Kidney (tissue), 14 donors: ENCODE data around the gene MRC2. TPM values are rescaled to one million over a fixed set of nuclear protein-coding genes. Genes with fewer than 3 reads are reported as not detected.

Source experiments
- DNase-seq, 5 donors: peaks; one replicate each; pipeline ENCODE4 v3.0.0-alpha.2; 2013 to 2020
- FAIRE-seq: peaks from 2 replicates; lab custom pipeline; 2012; peaks lifted over from hg19 to GRCh38; lab: Jason Lieb, UNC
- H3K27ac ChIP-seq, 2 donors: one replicate each; pipeline ENCODE4 v1.7.0; 2013; ENCODE audit warnings: low read depth in 2 of 2, low read length in 2 of 2, inconsistent platforms in 1 of 2
- H3K27me3 ChIP-seq: one replicate; pipeline ENCODE4 v1.7.1; 2013; ENCODE audit warnings: low read length, inconsistent platforms; ENCODE audit not compliant: control insufficient read depth, insufficient read depth
- H3K36me3 ChIP-seq, 3 donors: one replicate each; pipeline versions ENCODE4 v1.7.0 to v1.7.1; 2013; ENCODE audit warnings: low read length in 3 of 3, control low read depth in 1 of 3, inconsistent platforms in 1 of 3; ENCODE audit not compliant: insufficient read depth in 3 of 3, control insufficient read depth in 2 of 3
- H3K4me1 ChIP-seq, 3 donors: one replicate each; pipeline versions ENCODE4 v1.7.0 to v1.7.1; 2013; ENCODE audit warnings: low read length in 3 of 3, inconsistent platforms in 1 of 3, low read depth in 1 of 3; ENCODE audit not compliant: control insufficient read depth in 2 of 3, insufficient read depth in 2 of 3
- H3K4me3 ChIP-seq, 3 donors: one replicate each; pipeline versions ENCODE4 v1.7.0 to v1.8.1; 2013; ENCODE audit warnings: low read length in 3 of 3, control low read depth in 1 of 3, inconsistent platforms in 1 of 3
- H3K9ac ChIP-seq, 3 donors: one replicate each; pipeline versions ENCODE4 v1.7.0 to v1.7.1; 2013; ENCODE audit warnings: low read length in 3 of 3, control low read depth in 1 of 3, inconsistent platforms in 1 of 3
- H3K9me3 ChIP-seq, 3 donors: one replicate each; pipeline versions ENCODE4 v1.7.0 to v1.7.1; 2013; ENCODE audit warnings: low read length in 3 of 3, control low read depth in 1 of 3, inconsistent platforms in 1 of 3; ENCODE audit not compliant: control insufficient read depth in 2 of 3, insufficient read depth in 1 of 3
- intact Hi-C: fragments of 100-400 bp; cut with DNase I; formaldehyde crosslinking; loops from one replicate; pipeline ENCODE4 v1.11.1; 2022
- polyA plus RNA-seq: library from polyadenylated mRNA; stranded (reverse); fragments of 350-450 nt; fragmentation: Illumina TruSeq; extraction: RNeasy Lipid Tissue Mini Kit (QIAGEN cat#74804); gene quantifications from one replicate; pipeline ENCODE4 v1.2.3, GENCODE V29; 2014; ENCODE audit warnings: low read depth, low replicate concordance; ENCODE audit not compliant: insufficient read depth
- total RNA-seq: library from RNA; stranded (reverse); fragmentation: NEBNext Ultra II Directional; extraction: Animal tissue kit (Norgen Biotek cat#: 25700); gene quantifications from one replicate; pipeline ENCODE4 v1.2.1, GENCODE V29; 2021
- TF ChIP-seq, protein P1 (sequence below): IDR thresholded peaks from 3 replicates; pipeline ENCODE4 v1.5.1; 2012; ENCODE audit warnings: mild to moderate bottlenecking, moderate library complexity, borderline replicate concordance; ENCODE audit not compliant: insufficient read depth; ENCODE audit errors: extremely low read depth
- donor health status: control.
- donor health status: control.
- donor health status: control.
- donor health status: control.
- donor health status: control.
- donor health status: DM: yes; HTN: yes; CAD: no.
- donor health status: Normal renal cell carcinoma (clear cell type).

The MRC2 gene
- total and polyA plus RNA-seq, 2 donors from 2014 or later, result 18.0 to 23.7 TPM

- Histone ChIP-seq H3K27ac (no peak overlapping the region), H3K9ac (no peak overlapping the region), H3K27me3 (no peaks in the 10 kb centered on the region), H3K4me1 (no peaks in the 10 kb centered on the region), H3K9me3 (no peaks in the 10 kb centered on the region), H3K36me3 (no peaks in the 10 kb centered on the region), H3K4me3 (no peak overlapping the region)
- TF ChIP-seq, protein P1, sequence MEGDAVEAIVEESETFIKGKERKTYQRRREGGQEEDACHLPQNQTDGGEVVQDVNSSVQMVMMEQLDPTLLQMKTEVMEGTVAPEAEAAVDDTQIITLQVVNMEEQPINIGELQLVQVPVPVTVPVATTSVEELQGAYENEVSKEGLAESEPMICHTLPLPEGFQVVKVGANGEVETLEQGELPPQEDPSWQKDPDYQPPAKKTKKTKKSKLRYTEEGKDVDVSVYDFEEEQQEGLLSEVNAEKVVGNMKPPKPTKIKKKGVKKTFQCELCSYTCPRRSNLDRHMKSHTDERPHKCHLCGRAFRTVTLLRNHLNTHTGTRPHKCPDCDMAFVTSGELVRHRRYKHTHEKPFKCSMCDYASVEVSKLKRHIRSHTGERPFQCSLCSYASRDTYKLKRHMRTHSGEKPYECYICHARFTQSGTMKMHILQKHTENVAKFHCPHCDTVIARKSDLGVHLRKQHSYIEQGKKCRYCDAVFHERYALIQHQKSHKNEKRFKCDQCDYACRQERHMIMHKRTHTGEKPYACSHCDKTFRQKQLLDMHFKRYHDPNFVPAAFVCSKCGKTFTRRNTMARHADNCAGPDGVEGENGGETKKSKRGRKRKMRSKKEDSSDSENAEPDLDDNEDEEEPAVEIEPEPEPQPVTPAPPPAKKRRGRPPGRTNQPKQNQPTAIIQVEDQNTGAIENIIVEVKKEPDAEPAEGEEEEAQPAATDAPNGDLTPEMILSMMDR, result no peak
- intact Hi-C loops, result no loop called here
- no peak for DNase-seq
- no peak for FAIRE-seq
Observed at GRCh38 chr17:62676231-62676943, 48.9 kb downstream of the MRC2 start.

GRCh38 chr17:62676952-62677596, 49.6 kb downstream of the MRC2 start:
- FAIRE-seq, result no peak

DNA sequence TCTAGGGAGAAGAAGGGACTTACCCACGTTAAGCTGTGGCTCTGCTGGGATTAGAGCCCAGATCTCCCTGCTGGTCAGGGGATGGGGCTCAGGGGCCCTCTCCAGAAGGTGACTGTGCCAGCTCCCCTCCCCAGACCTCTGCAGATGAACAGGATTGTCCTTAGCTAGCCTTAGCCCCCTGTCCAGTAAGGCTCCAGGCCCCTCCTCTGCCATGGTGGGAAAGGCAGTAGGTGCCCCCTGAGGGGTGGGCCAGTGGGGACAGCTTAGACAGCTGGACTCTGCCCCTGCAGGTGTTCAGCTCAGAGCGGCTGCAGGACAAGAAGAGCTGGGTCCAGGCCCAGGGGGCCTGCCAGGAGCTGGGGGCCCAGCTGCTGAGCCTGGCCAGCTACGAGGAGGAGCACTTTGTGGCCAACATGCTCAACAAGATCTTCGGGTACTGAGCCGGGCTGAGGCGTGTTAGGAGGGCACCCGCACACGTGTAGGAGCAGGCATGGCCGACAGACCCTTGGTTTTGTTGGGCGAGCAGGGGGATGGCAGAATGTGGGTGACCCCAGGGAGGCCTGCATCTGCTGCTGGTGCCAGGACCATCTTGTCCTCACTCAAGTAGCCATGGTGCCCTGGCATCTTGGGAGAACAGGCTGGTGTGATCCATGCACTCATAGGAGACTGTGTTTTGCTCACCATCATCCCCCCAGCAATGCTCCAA, 50.9 kb downstream of the MRC2 start:
- Histone ChIP-seq H3K27me3 (no peaks in the 10 kb centered on the region), H3K4me3 (no peak overlapping the region), H3K9me3 (no peaks in the 10 kb centered on the region), H3K9ac (no peak overlapping the region), H3K27ac (no peak overlapping the region), H3K4me1 (no peaks in the 10 kb centered on the region), H3K36me3 (no peaks in the 10 kb centered on the region)
- DNase-seq (no peak), FAIRE-seq (no peak)
- TF ChIP-seq, protein P1, result no peak
- intact Hi-C loops, result no loop called here

More at GRCh38 chr17:62676952-62677596, 49.6 kb downstream of the MRC2 start:
- TF ChIP-seq, protein P1, result no peak
- Histone ChIP-seq H3K27me3 (no peaks in the 10 kb centered on the region), H3K9me3 (no peaks in the 10 kb centered on the region), H3K27ac (no peak overlapping the region), H3K36me3 (no peaks in the 10 kb centered on the region), H3K9ac (no peak overlapping the region), H3K4me3 (no peak overlapping the region), H3K4me1 (no peaks in the 10 kb centered on the region)
- DNase-seq, result no peak
- intact Hi-C loops, result no loop called here
